ENCODE measurements around the gene PRKAG1.
A peak's percentile ranks its signal among the peaks of the same experiment; 100 is the strongest.

PRKAG1 gene

DNA sequence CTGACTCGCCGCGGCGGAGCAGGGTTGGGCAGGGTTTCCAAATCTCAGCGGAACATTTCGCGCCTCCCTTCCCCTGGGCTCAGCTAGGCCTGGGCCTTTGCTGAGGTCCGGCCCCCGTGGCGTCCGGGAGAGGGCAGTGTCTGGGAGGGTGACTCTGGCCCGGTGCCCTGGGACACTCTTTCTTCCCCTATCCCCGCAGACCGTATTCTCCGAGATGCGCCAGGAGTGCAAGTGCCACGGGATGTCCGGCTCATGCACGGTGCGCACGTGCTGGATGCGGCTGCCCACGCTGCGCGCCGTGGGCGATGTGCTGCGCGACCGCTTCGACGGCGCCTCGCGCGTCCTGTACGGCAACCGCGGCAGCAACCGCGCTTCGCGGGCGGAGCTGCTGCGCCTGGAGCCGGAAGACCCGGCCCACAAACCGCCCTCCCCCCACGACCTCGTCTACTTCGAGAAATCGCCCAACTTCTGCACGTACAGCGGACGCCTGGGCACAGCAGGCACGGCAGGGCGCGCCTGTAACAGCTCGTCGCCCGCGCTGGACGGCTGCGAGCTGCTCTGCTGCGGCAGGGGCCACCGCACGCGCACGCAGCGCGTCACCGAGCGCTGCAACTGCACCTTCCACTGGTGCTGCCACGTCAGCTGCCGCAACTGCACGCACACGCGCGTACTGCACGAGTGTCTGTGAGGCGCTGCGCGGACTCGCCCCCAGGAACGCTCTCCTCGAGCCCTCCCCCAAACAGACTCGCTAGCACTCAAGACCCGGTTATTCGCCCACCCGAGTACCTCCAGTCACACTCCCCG is 37.4 kb downstream of the PRKAG1 start:
- TF ChIP-seq, protein P1, sequence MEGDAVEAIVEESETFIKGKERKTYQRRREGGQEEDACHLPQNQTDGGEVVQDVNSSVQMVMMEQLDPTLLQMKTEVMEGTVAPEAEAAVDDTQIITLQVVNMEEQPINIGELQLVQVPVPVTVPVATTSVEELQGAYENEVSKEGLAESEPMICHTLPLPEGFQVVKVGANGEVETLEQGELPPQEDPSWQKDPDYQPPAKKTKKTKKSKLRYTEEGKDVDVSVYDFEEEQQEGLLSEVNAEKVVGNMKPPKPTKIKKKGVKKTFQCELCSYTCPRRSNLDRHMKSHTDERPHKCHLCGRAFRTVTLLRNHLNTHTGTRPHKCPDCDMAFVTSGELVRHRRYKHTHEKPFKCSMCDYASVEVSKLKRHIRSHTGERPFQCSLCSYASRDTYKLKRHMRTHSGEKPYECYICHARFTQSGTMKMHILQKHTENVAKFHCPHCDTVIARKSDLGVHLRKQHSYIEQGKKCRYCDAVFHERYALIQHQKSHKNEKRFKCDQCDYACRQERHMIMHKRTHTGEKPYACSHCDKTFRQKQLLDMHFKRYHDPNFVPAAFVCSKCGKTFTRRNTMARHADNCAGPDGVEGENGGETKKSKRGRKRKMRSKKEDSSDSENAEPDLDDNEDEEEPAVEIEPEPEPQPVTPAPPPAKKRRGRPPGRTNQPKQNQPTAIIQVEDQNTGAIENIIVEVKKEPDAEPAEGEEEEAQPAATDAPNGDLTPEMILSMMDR (IDR thresholded peaks at IDR 0.05; ENCODE audit: borderline replicate concordance, insufficient read depth, low read depth, low read length): no peak
- H3K4me3 ChIP-seq (ENCODE audit: low read depth, low read length): peak overlapping the region; percentile 22

DNA sequence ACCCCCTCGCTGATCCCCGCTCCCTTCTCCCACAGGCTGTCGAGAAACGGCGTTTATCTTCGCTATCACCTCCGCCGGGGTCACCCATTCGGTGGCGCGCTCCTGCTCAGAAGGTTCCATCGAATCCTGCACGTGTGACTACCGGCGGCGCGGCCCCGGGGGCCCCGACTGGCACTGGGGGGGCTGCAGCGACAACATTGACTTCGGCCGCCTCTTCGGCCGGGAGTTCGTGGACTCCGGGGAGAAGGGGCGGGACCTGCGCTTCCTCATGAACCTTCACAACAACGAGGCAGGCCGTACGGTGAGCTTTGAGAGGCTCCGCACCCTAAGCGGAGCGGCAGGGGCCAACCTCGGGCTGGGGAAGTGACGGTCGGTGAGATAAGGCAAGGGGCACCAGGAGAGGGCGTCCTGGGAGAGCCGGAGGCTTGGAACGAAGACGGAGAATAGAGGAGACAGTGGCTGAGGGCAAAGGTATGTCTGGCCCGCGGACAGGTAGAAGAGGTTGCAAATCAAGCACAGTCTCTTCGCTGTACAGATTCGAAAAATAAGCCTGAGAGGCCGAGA is 38.1 kb downstream of the PRKAG1 start:
- TF ChIP-seq, protein P1 (IDR thresholded peaks at IDR 0.05; ENCODE audit: borderline replicate concordance, insufficient read depth, low read depth, low read length): no peak
- H3K4me3 ChIP-seq (ENCODE audit: low read depth, low read length): peak overlapping the region; percentile 49

DNA sequence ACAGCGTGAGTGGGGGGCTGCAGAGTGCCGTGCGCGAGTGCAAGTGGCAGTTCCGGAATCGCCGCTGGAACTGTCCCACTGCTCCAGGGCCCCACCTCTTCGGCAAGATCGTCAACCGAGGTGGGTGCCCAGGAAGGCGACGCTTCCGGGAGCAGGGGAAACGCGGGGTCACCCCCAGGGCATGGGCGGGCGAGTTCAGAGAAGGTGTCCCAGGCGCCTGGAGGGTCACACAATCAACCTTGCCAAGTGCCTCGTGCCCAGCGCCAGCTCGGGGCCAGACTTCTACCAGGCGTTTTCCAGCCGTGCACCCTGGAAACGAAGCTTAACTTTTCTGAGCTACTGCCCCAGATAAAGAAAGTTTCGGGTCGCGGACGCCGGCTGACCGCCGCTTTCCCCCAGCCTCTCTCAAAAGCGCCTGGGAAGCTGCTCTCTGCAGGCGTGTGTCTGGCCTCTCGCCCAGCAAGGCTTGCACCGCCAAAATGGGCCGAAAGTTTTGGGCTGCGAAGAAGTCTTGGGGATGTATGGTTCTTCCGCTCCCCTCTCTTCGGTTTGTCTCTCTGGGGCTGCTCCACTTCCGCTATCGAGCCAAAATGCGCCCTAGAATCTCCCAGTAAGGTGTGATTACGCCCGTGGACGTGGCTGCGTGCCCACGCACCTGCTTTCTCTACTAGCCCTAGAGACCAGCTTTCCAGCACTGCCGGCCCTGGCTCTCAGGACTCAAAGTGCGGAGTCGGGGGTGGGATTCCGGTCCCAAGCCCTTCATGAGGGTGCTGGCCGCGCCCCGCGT is 38.8 kb downstream of the PRKAG1 start:
- peak overlapping the region; percentile 49 for H3K4me3 ChIP-seq (ENCODE audit: low read depth, low read length)
- TF ChIP-seq, protein P1 (IDR thresholded peaks at IDR 0.05; ENCODE audit: borderline replicate concordance, insufficient read depth, low read depth, low read length): no peak

DNA sequence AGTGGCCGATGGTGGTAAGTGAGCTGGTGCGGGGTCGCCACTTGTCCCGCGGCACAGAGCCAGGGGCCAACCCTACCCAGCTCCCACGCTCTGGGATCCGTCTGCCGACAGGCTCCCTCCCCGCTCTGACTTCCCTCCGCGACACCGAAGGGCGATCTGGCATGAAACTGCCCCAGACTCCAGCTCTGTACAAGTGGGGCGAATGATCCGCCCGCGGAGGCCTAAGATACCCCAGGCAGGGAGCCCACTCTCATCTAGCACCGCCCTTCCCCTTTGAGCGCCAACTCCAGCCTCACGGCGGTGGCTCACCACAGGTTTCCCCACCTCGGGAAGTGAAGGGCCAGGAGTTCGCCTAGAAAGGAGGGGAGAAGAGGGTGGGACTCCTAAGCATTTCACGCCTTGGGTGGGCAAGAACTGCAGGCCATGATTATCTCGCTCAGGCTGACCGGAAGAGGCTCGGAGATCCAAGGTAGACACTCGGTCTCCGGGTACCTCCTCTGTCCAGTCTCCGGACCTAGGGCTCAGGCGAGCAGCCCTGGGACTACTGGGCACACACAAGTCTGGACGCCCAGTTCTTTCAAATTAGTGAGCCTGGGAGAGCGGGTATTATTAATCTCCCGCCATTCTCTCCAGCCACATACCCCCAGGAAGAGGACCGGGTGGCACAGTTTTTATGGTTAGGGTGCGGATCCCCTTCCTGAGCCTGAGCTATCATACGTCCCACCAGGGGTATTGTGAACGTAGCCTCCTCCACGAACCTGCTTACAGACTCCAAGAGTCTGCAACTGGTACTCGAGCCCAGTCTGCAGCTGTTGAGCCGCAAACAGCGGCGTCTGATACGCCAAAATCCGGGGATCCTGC is 39.6 kb downstream of the PRKAG1 start:
- TF ChIP-seq, protein P1 (IDR thresholded peaks at IDR 0.05; ENCODE audit: borderline replicate concordance, insufficient read depth, low read depth, low read length): no peak

DNA sequence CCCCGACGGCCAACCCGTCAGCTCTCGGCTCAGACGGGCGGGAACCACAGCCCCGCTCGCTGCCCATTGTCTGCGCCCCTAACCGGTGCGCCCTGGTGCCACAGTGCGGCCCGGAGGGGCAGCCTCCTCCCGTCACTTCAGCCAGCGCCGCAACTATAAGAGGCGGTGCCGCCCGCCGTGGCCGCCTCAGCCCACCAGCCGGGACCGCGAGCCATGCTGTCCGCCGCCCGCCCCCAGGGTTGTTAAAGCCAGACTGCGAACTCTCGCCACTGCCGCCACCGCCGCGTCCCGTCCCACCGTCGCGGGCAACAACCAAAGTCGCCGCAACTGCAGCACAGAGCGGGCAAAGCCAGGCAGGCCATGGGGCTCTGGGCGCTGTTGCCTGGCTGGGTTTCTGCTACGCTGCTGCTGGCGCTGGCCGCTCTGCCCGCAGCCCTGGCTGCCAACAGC is 40.3 kb downstream of the PRKAG1 start, which contains the start of gene WNT1:
TSS of gene WNT1 (plus strand) at position 32 of the 450 bp plus-strand sequence. CDS start at position 361, 329 bp downstream.
- TF ChIP-seq, protein P1 (IDR thresholded peaks at IDR 0.05; ENCODE audit: borderline replicate concordance, insufficient read depth, low read depth, low read length): no peak
- peak within 1 kb of the TSS; percentile 49 for H3K4me3 ChIP-seq (ENCODE audit: low read depth, low read length)

More for the DNA sequence above, 39.6 kb downstream of the PRKAG1 start:
- peak overlapping the region; percentile 49 for H3K4me3 ChIP-seq (ENCODE audit: low read depth, low read length)
